OCI-LY1 (cell line): ENCODE data around the gene SLC35C1.

Source experiments
- H2AFZ ChIP-seq: fragments of 200-600 bp; sonication (generic), shearing (Covaris generic); 2 replicates; pipeline ENCODE4 v1.6.0; 2014; ENCODE audit warnings: antibody characterized with exemption, mild to moderate bottlenecking, low read length
- H3F3A ChIP-seq: fragments of 200-600 bp; sonication (generic), shearing (Covaris generic); 2 replicates; pipeline ENCODE4 v1.6.0; 2014; ENCODE audit warnings: mild to moderate bottlenecking, antibody characterized with exemption, low read length, moderate library complexity; ENCODE audit not compliant: insufficient read depth
- H3K27ac ChIP-seq: fragments of 200-600 bp; sonication (generic); 2 replicates; pipeline ENCODE4 v1.5.1; 2014; ENCODE audit warnings: low read length, mixed run types, mild to moderate bottlenecking, low read depth; ENCODE audit not compliant: poor library complexity, severe bottlenecking
- H3K27me3 ChIP-seq: fragments of 200-600 bp; sonication (generic); 2 replicates; pipeline ENCODE4 v1.6.0; 2014; ENCODE audit warnings: antibody characterized with exemption, mild to moderate bottlenecking, low read length, moderate library complexity; ENCODE audit not compliant: insufficient read depth
- H3K36me3 ChIP-seq: fragments of 200-600 bp; sonication (generic); 2 replicates; pipeline ENCODE4 v1.6.1; 2014; ENCODE audit warnings: mild to moderate bottlenecking, antibody characterized with exemption, low read length, moderate library complexity, mixed read lengths; ENCODE audit not compliant: insufficient read depth
- H3K4me1 ChIP-seq: fragments of 200-600 bp; sonication (generic); 2 replicates; pipeline ENCODE4 v1.5.1; 2014; ENCODE audit warnings: mild to moderate bottlenecking, low read length, moderate library complexity; ENCODE audit not compliant: insufficient read depth, severe bottlenecking
- H3K4me2 ChIP-seq: fragments of 200-600 bp; sonication (generic), shearing (Covaris generic); 2 replicates; pipeline ENCODE4 v1.6.1; 2014; ENCODE audit warnings: low read length
- H3K4me3 ChIP-seq: fragments of 200-600 bp; sonication (generic); 2 replicates; pipeline ENCODE4 v1.5.1; 2014; ENCODE audit warnings: low read length, low read depth, mild to moderate bottlenecking, mixed read lengths; ENCODE audit not compliant: poor library complexity, severe bottlenecking
- H3K79me2 ChIP-seq: fragments of 200-600 bp; shearing (Covaris generic); 2 replicates; pipeline ENCODE4 v1.6.1; 2016; ENCODE audit warnings: mixed run types, low read length, mixed read lengths; ENCODE audit not compliant: insufficient read depth
- H3K9ac ChIP-seq: fragments of 200-600 bp; sonication (generic), shearing (Covaris generic); 2 replicates; pipeline ENCODE4 v1.6.1; 2014; ENCODE audit warnings: mild to moderate bottlenecking, low read length, mixed read lengths
- H3K9me2 ChIP-seq: fragments of 200-600 bp; sonication (generic), shearing (Covaris generic); 2 replicates; pipeline ENCODE4 v1.6.1; 2014; ENCODE audit warnings: low read depth, mild to moderate bottlenecking, low read length, mixed read lengths
- H3K9me3 ChIP-seq: fragments of 200-600 bp; shearing (Covaris generic); 2 replicates; pipeline ENCODE4 v1.6.1; 2014; ENCODE audit warnings: low read length, mixed read lengths
- H4K20me1 ChIP-seq: fragments of 200-600 bp; sonication (generic), shearing (Covaris generic); 2 replicates; pipeline ENCODE4 v1.6.0; 2016; ENCODE audit warnings: mild to moderate bottlenecking, low read length; ENCODE audit not compliant: insufficient read depth
- EZH2 ChIP-seq: fragments of 200-600 bp; sonication (generic), shearing (Covaris generic); IDR thresholded peaks from 2 replicates; pipeline ENCODE4 v1.8.0; 2017; ENCODE audit warnings: borderline replicate concordance, mixed run types, mild to moderate bottlenecking, antibody characterized with exemption, low read length, moderate library complexity, mixed read lengths
- TF ChIP-seq, protein P1 (sequence below): fragments of 200-600 bp; sonication (generic), shearing (Covaris generic); IDR thresholded peaks from 2 replicates; pipeline ENCODE4 v1.5.1; 2017; ENCODE audit warnings: mild to moderate bottlenecking, antibody characterized with exemption, low read length, moderate library complexity, mixed read lengths

The SLC35C1 gene

GRCh38 chr11:45774786-45775185, 30.2 kb upstream of the SLC35C1 start:
- Histone ChIP-seq H3K27ac (no peak overlapping the region), H3K9ac (no peak overlapping the region), H3K9me2 (no peaks in the 10 kb centered on the region), H3K27me3 (peaks cover 3% of the 10 kb centered on the region; the same call in 1 of the 2 replicates), H4K20me1 (no peaks in the 10 kb centered on the region), H3K9me3 (no peaks in the 10 kb centered on the region), H2AFZ (no peak overlapping the region), H3K4me2 (no peak overlapping the region), H3K79me2 (no peaks in the 10 kb centered on the region), H3K4me1 (peaks cover 14% of the 10 kb centered on the region), H3K4me3 (no peak overlapping the region), H3F3A (no peaks in the 10 kb centered on the region), H3K36me3 (no peaks in the 10 kb centered on the region)
- TF ChIP-seq EZH2, result no peak
- TF ChIP-seq, protein P1, sequence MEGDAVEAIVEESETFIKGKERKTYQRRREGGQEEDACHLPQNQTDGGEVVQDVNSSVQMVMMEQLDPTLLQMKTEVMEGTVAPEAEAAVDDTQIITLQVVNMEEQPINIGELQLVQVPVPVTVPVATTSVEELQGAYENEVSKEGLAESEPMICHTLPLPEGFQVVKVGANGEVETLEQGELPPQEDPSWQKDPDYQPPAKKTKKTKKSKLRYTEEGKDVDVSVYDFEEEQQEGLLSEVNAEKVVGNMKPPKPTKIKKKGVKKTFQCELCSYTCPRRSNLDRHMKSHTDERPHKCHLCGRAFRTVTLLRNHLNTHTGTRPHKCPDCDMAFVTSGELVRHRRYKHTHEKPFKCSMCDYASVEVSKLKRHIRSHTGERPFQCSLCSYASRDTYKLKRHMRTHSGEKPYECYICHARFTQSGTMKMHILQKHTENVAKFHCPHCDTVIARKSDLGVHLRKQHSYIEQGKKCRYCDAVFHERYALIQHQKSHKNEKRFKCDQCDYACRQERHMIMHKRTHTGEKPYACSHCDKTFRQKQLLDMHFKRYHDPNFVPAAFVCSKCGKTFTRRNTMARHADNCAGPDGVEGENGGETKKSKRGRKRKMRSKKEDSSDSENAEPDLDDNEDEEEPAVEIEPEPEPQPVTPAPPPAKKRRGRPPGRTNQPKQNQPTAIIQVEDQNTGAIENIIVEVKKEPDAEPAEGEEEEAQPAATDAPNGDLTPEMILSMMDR, result no peak

DNA sequence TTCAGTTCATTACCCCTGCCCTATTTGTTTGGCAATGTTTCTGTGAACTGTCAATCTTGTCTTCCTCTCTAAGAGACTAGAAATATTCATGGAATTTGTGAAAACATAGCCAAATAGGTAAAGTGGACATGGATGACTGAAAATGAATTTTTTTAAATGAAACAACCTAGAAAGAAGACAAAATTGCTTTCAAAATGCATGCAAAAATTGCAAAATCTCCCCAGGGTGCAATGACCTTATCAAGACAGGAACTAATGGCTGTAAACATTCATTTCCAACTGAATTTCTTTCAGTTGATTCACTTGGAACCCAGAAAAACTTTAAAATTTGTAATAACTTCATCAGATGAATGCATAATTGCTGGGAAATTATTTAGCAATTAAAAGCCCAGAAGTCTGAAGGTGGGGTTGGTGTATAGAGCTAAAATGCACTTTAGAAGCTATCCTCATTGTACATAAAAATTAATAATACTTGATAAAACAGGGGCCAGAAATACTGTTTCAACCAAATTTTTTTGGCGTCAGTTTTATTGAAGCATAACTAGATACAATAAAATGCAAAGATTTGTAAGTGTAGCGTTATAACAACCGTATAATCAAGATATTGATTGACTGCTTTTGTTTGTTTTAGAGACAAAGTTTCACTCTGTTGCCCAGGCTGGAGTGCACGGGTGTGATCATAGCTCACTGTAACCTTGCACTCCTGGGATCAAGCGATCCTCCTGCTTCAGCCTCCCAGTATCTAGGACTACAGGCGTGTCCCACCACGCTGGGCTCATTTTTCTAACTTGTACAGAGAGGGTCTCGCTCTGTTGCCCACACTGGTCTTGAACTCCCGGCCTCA, 27.6 kb upstream of the SLC35C1 start:
- Histone ChIP-seq H3K36me3 (no peaks in the 10 kb centered on the region), H3K9ac (no peak overlapping the region), H3K79me2 (no peaks in the 10 kb centered on the region), H3K9me3 (no peaks in the 10 kb centered on the region), H3K4me2 (no peak overlapping the region), H3K4me1 (peaks cover 3% of the 10 kb centered on the region), H2AFZ (no peak overlapping the region), H3K4me3 (no peak overlapping the region), H3K27me3 (peaks cover 3% of the 10 kb centered on the region; the same call in 1 of the 2 replicates), H3F3A (no peaks in the 10 kb centered on the region), H3K27ac (no peak overlapping the region), H4K20me1 (no peaks in the 10 kb centered on the region), H3K9me2 (no peaks in the 10 kb centered on the region)
- TF ChIP-seq EZH2, result no peak
- TF ChIP-seq, protein P1, result no peak

DNA sequence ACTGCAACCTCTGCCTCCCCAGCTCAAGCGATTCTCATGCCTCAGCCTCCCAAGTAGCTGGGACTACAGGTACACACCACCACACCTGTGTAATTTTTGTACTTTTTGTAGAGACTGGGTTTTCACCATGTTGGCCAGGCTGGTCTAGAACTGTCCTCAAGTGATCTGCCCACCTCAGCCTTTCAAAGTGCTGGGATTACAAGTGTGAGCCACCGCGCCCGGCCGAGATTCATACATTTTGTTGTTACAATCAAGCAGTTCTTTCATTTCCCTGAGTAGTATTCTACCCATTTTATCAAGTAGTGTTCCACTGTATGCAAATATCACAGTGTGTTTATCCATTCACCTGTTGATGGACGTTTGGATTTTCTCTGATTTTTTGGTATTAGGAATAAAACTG, 26.6 kb upstream of the SLC35C1 start:
- Histone ChIP-seq H3F3A (no peaks in the 10 kb centered on the region), H3K4me3 (no peak overlapping the region)

More for the DNA sequence above, 26.6 kb upstream of the SLC35C1 start:
- no peaks in the 10 kb centered on the region for H3K36me3 ChIP-seq
- no peak overlapping the region for H2AFZ ChIP-seq
- H3K9ac ChIP-seq, result no peak overlapping the region
- H3K9me2 ChIP-seq, result no peaks in the 10 kb centered on the region
- no peaks in the 10 kb centered on the region for H3K4me1 ChIP-seq
- no peak for TF ChIP-seq EZH2
- H3K4me2 ChIP-seq, result no peak overlapping the region
- H3K9me3 ChIP-seq, result no peaks in the 10 kb centered on the region
- H3K27me3 ChIP-seq, result peaks cover 3% of the 10 kb centered on the region; the same call in 1 of the 2 replicates
- H4K20me1 ChIP-seq, result no peaks in the 10 kb centered on the region
- no peak overlapping the region for H3K27ac ChIP-seq
- H3K79me2 ChIP-seq, result no peaks in the 10 kb centered on the region
